Colonic mucosa (tissue), 4 donors: ENCODE data around the gene PDE9A. TPM values are rescaled to one million over a fixed set of nuclear protein-coding genes. Genes with fewer than 3 reads are reported as not detected.

Experiments
- DNase-seq: peaks from one replicate; pipeline ENCODE4 v3.0.0-alpha.2; 2020
- H3K27ac ChIP-seq: fragments of 200-600 bp; one replicate; pipeline ENCODE4 v1.8.0; 2021
- H3K27me3 ChIP-seq: fragments of 200-600 bp; one replicate; pipeline ENCODE4 v1.8.0; 2021
- H3K36me3 ChIP-seq: fragments of 200-600 bp; one replicate; pipeline ENCODE4 v1.8.0; 2021
- H3K4me1 ChIP-seq: fragments of 200-600 bp; one replicate; pipeline ENCODE4 v1.8.0; 2021; ENCODE audit warnings: mild to moderate bottlenecking
- H3K4me3 ChIP-seq: fragments of 200-600 bp; one replicate; pipeline ENCODE4 v1.8.0; 2021
- H3K9ac ChIP-seq, 2 donors: one replicate each; pipeline ENCODE4 v1.7.0; 2013; ENCODE audit warnings: control low read depth in 2 of 2, low read depth in 2 of 2, low read length in 2 of 2
- H3K9me3 ChIP-seq: fragments of 200-600 bp; one replicate; pipeline ENCODE4 v1.8.0; 2021
- CTCF ChIP-seq: fragments of 200-600 bp; IDR thresholded peaks from one replicate; pipeline ENCODE4 v1.8.0; 2022; ENCODE audit warnings: antibody characterized with exemption, mild to moderate bottlenecking
- intact Hi-C: fragments of 100-400 bp; cut with DNase I; formaldehyde crosslinking; loops from one replicate; pipeline ENCODE4 v1.14.1; 2022
- total RNA-seq, 2 donors: library from RNA; stranded (reverse); fragmentation: NEBNext Ultra II Directional in 1 of 2; extraction: Animal tissue kit (Norgen Biotek cat#: 25700) in 1 of 2; gene quantifications; one replicate each; pipeline ENCODE4 v1.2.1, GENCODE V29; 2021
- donor health status: healthy.
- donor health status: DM: no; HTN: no; CAD: no.
- donor health status: DM: no; HTN: no; CAD: no.

PDE9A gene
- total RNA-seq, 2 donors from 2014 or later, result 37.5 to 56.0 TPM

DNA sequence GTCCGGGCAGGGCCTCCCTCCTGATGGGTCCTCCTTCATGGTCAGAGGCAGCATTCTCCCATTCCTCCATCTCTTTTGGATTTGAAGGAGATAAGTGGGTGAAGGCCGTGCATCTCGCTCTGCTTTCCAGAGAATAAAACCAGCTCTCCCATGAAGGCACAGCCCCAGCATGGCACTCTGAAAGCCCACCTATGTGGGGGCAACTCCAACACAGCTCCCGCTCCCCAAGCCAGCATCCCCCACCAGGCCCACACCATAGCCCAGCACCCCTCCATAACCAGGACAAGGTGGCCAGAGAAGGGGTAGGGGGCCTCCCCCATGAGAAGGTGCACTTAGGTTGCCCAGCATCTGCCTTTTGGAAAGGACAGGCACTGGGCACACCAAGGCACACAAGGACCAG, 112.2 kb downstream of the PDE9A start:
- no peaks in the 10 kb centered on the region for H3K36me3 ChIP-seq
- no peak overlapping the region for H3K4me3 ChIP-seq
- H3K9ac ChIP-seq, result no peak overlapping the region
- H3K9me3 ChIP-seq, result no peaks in the 10 kb centered on the region
- no peaks in the 10 kb centered on the region for H3K27me3 ChIP-seq
- intact Hi-C loops, result no loop called here
- no peaks in the 10 kb centered on the region for H3K4me1 ChIP-seq
- no peak overlapping the region for H3K27ac ChIP-seq
- DNase-seq, result no peak
- TF ChIP-seq CTCF, result no peak

DNA sequence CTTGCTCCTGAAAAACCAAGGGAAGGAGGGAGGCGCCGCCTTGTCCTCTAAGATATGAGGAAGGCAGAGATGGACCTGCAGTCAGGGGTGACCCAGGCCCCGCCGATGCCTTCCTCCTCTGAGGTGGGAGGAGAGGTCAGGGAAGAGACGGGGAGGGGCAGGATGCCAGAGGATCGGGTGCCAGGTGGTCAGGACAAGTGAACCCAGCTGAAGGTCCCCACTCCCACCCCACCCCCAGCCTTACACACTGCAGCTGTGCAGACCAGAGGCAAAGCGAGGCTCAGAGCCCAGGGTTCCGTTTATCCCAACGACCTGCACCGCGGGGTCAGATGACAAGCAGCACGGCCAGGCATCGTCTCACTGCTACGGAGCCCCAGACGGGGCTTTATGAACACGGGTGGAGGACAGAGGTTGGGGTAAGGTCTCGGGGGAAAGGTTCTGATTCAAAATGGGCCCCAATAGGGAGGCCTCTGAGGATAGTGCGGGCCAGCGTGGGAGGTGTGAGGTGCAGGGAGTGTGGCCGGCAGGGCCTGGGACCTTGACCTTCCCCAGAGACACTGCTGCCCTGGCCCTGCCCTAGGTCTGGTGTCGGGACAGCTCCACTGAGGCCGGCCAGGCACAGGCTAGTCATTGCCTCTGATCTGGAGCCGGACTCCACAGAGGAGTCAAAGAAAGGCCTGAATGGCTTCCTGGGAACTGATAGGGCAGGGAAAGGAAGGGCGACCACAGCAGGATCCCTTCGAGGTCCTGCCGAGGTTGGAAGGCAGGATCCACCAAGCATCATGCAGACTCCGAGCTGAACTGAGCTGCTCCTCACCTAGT, 113.5 kb downstream of the PDE9A start:
- no peak overlapping the region for H3K4me3 ChIP-seq
- intact Hi-C loops, result no loop called here
- H3K9ac ChIP-seq, result no peak overlapping the region
- no peaks in the 10 kb centered on the region for H3K36me3 ChIP-seq
- H3K27ac ChIP-seq, result no peak overlapping the region
- DNase-seq, result no peak
- TF ChIP-seq CTCF, result no peak
- no peaks in the 10 kb centered on the region for H3K9me3 ChIP-seq
- no peaks in the 10 kb centered on the region for H3K4me1 ChIP-seq
- H3K27me3 ChIP-seq, result no peaks in the 10 kb centered on the region

DNA sequence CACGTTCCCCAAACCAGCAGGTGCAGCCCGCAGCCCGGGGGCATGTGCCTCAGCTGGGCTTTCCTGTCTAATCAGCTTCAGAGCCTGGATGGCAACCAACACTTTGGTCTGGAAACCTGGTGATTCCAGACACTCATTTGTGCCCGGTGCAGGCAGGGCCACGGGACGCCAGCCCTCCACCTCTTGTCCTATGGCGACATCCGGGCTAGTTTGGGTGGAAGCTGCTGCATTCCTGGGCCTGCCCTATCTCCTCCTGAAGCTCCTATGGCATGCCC, 114.1 kb downstream of the PDE9A start:
- TF ChIP-seq CTCF, result no peak
- no peak overlapping the region for H3K9ac ChIP-seq
- H3K4me3 ChIP-seq, result no peak overlapping the region
- H3K27ac ChIP-seq, result no peak overlapping the region
- no peaks in the 10 kb centered on the region for H3K36me3 ChIP-seq
- DNase-seq, result no peak
- no peaks in the 10 kb centered on the region for H3K4me1 ChIP-seq
- H3K9me3 ChIP-seq, result no peaks in the 10 kb centered on the region
- no peaks in the 10 kb centered on the region for H3K27me3 ChIP-seq
- intact Hi-C loops, result no loop called here

GRCh38 chr21:42768324-42769121, 115.1 kb downstream of the PDE9A start:
- Histone ChIP-seq H3K27ac (no peak overlapping the region), H3K36me3 (no peaks in the 10 kb centered on the region), H3K9ac (no peak overlapping the region), H3K4me1 (no peaks in the 10 kb centered on the region), H3K27me3 (no peaks in the 10 kb centered on the region), H3K4me3 (no peak overlapping the region), H3K9me3 (no peaks in the 10 kb centered on the region)
- intact Hi-C loops, result no loop called here
- no peak for TF ChIP-seq CTCF
- DNase-seq, result no peak

DNA sequence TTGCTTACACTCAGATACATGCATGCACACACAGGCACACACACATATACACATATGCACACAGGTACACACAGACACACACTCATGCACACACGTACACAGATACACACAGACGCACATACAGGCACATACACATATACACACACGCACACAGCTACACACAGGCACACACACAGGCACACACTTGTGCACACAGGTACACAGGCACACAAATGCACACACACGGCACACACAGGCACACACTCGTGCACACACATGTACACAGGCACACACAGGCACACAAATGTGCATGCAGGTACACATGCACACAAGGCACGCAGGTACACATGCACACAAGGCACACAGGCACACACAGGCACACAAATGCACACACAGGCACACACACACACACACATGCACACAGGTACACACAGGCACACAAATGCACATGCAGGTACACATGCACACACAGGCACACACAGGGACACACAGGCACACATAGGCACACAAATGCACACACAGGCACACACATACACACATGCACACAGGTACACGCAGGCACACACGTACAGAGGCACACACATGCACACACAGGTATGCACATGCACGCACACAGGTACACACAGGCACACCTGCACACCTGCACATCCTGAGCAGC, 115.9 kb downstream of the PDE9A start:
- H3K9me3 ChIP-seq, result no peaks in the 10 kb centered on the region
- no peaks in the 10 kb centered on the region for H3K36me3 ChIP-seq
- H3K4me3 ChIP-seq, result no peak overlapping the region
- no peak for TF ChIP-seq CTCF
- no peaks in the 10 kb centered on the region for H3K27me3 ChIP-seq
- H3K4me1 ChIP-seq, result no peaks in the 10 kb centered on the region
- DNase-seq, result no peak
- no peak overlapping the region for H3K27ac ChIP-seq
- intact Hi-C loops, result no loop called here
- no peak overlapping the region for H3K9ac ChIP-seq
